H1 (cell line): Measurements from ENCODE around the gene ROR1. TPM values are rescaled to one million over a fixed set of nuclear protein-coding genes. Genes with fewer than 3 reads are reported as not detected.

Experiments
- CTCF ChIA-PET: fragments of 300-600 bp; sonication (Branson Sonifier 250); formaldehyde crosslinking; loops from one replicate; lab custom pipeline; 2021; ENCODE audit not compliant: partially characterized antibody; lab: Charles Lee
- POLR2A ChIA-PET: fragments of 300-600 bp; sonication (Branson Sonifier 250); formaldehyde crosslinking; loops from one replicate; lab custom pipeline; 2021; ENCODE audit warnings: inconsistent platforms; ENCODE audit not compliant: partially characterized antibody; lab: Charles Lee
- DNase-seq, 2 experiments: peaks; one replicate each; pipeline versions ENCODE4 v3.0.0 to v3.0.0-alpha.2; 2010 to 2022; ENCODE audit warnings: low spot score in 2 of 2, low read depth in 1 of 2, mixed read lengths in 1 of 2
- FAIRE-seq: peaks from 2 replicates; lab custom pipeline; 2011; peaks lifted over from hg19 to GRCh38; lab: Jason Lieb, UNC
- H2AFZ ChIP-seq: 2 replicates; pipeline ENCODE4 v1.8.1; 2012; ENCODE audit warnings: low read length, inconsistent platforms
- H2AK5ac ChIP-seq: 2 replicates; pipeline ENCODE4 v1.6.1; 2013; ENCODE audit warnings: low read depth, low read length
- H2BK120ac ChIP-seq: replicated peaks from 2 replicates; pipeline ENCODE3; 2013; ENCODE audit warnings: low read depth, low read length, inconsistent platforms
- H2BK12ac ChIP-seq: 2 replicates; pipeline ENCODE4 v1.6.1; 2013; ENCODE audit warnings: low read depth, low read length
- H2BK15ac ChIP-seq: 2 replicates; pipeline ENCODE4 v1.6.1; 2013; ENCODE audit warnings: low read length
- H2BK20ac ChIP-seq: 2 replicates; pipeline ENCODE4 v1.6.1; 2013; ENCODE audit warnings: low read length
- H2BK5ac ChIP-seq: 2 replicates; pipeline ENCODE4 v1.6.1; 2013; ENCODE audit warnings: low read depth, low read length
- H3K14ac ChIP-seq: 2 replicates; pipeline ENCODE4 v1.6.1; 2013; ENCODE audit warnings: inconsistent platforms; ENCODE audit not compliant: insufficient read length
- H3K18ac ChIP-seq: 2 replicates; pipeline ENCODE4 v1.6.1; 2013; ENCODE audit warnings: low read length; ENCODE audit errors: extremely low read depth
- H3K23ac ChIP-seq: 2 replicates; pipeline ENCODE4 v1.6.1; 2013; ENCODE audit warnings: inconsistent platforms; ENCODE audit not compliant: insufficient read length
- H3K23me2 ChIP-seq: 2 replicates; pipeline ENCODE4 v1.6.1; 2013; ENCODE audit warnings: low read depth, low read length
- H3K27ac ChIP-seq: 2 replicates; pipeline ENCODE4 v1.6.1; 2011; ENCODE audit warnings: low read depth, low read length, inconsistent platforms
- H3K27me3 ChIP-seq, 4 experiments: replicated peaks in 1 of 4; 1 replicate in 1 of 4; 2 replicates in 3 of 4; pipeline versions ENCODE4 v1.6.1 to v1.8.1; 2011 to 2013; ENCODE audit warnings: low read length in 3 of 4, mild to moderate bottlenecking in 3 of 4, inconsistent platforms in 2 of 4, mixed read lengths in 2 of 4, moderate library complexity in 1 of 4; ENCODE audit not compliant: control insufficient read depth in 3 of 4, insufficient read depth in 3 of 4; ENCODE audit errors: extremely low read depth in 1 of 4
- H3K36me3 ChIP-seq, 4 experiments: 2 replicates each; pipeline versions ENCODE4 v1.6.1 to v1.8.1; 2011 to 2013; ENCODE audit warnings: mild to moderate bottlenecking in 4 of 4, low read length in 3 of 4, moderate library complexity in 2 of 4, control low read depth in 1 of 4, inconsistent platforms in 1 of 4; ENCODE audit not compliant: insufficient read depth in 4 of 4, control insufficient read depth in 2 of 4
- H3K4ac ChIP-seq: replicated peaks from 2 replicates; pipeline ENCODE3; 2013; ENCODE audit warnings: low read length, low read depth, mixed read lengths, inconsistent platforms; ENCODE audit not compliant: insufficient read length
- H3K4me1 ChIP-seq, 4 experiments: replicated peaks in 1 of 4; 1 replicate in 1 of 4; 2 replicates in 3 of 4; pipeline versions ENCODE4 v1.6.1 to v1.8.1; 2011 to 2013; ENCODE audit warnings: low read length in 3 of 4, inconsistent platforms in 2 of 4, mixed read lengths in 1 of 4; ENCODE audit not compliant: insufficient read depth in 4 of 4, control insufficient read depth in 3 of 4
- H3K4me2 ChIP-seq, 2 experiments: 2 replicates each; pipeline versions ENCODE4 v1.6.1 to v1.8.1; 2011 to 2013; ENCODE audit warnings: low read depth in 2 of 2, low read length in 2 of 2, control low read depth in 1 of 2, inconsistent platforms in 1 of 2, mild to moderate bottlenecking in 1 of 2; ENCODE audit not compliant: insufficient read depth in 1 of 2
- H3K4me3 ChIP-seq, 4 experiments: fragments of 200-600, 300-600 bp in 1 of 4; sonication (generic), shearing (Covaris generic), sonication (Bioruptor Twin) in 1 of 4; 2 replicates each; pipeline versions ENCODE4 v1.5.1 to v1.8.1; 2011 to 2016; ENCODE audit warnings: low read length in 4 of 4, low read depth in 3 of 4, control low read depth in 2 of 4, inconsistent platforms in 2 of 4, mild to moderate bottlenecking in 2 of 4, mixed read lengths in 1 of 4, moderate library complexity in 1 of 4; ENCODE audit not compliant: insufficient read depth in 2 of 4; ENCODE audit errors: extremely low read depth in 1 of 4
- H3K56ac ChIP-seq: replicated peaks from 2 replicates; pipeline ENCODE3; 2013; ENCODE audit warnings: low read depth, mild to moderate bottlenecking, mixed read lengths, low read length, inconsistent platforms; ENCODE audit not compliant: insufficient read length
- H3K79me1 ChIP-seq: 2 replicates; pipeline ENCODE4 v1.6.1; 2013; ENCODE audit warnings: low read depth, low read length, control low read depth
- H3K79me2 ChIP-seq, 2 experiments: 2 replicates each; pipeline versions ENCODE4 v1.6.1 to v1.8.1; 2012 to 2013; ENCODE audit warnings: low read length in 2 of 2, mild to moderate bottlenecking in 2 of 2, inconsistent platforms in 1 of 2; ENCODE audit not compliant: insufficient read depth in 2 of 2, control insufficient read depth in 1 of 2
- H3K9ac ChIP-seq, 4 experiments: replicated peaks in 1 of 4; 1 replicate in 1 of 4; 2 replicates in 3 of 4; pipeline versions ENCODE4 v1.6.1 to v1.8.1; 2011 to 2013; ENCODE audit warnings: low read depth in 3 of 4, low read length in 3 of 4, control low read depth in 2 of 4, mild to moderate bottlenecking in 2 of 4, moderate library complexity in 2 of 4, inconsistent platforms in 1 of 4; ENCODE audit errors: extremely low read depth in 1 of 4
- H3K9me3 ChIP-seq, 2 experiments: 2 replicates each; pipeline versions ENCODE4 v1.6.1 to v1.8.1; 2012 to 2013; ENCODE audit warnings: mild to moderate bottlenecking in 2 of 2, moderate library complexity in 2 of 2, control low read depth in 1 of 2, inconsistent platforms in 1 of 2, low read depth in 1 of 2, low read length in 1 of 2, mixed read lengths in 1 of 2; ENCODE audit not compliant: insufficient read depth in 2 of 2
- H4K20me1 ChIP-seq, 2 experiments: replicated peaks in 1 of 2; 2 replicates each; pipeline versions ENCODE3 to v1.8.1; 2011 to 2013; ENCODE audit warnings: inconsistent platforms in 2 of 2, low read length in 2 of 2, mild to moderate bottlenecking in 1 of 2; ENCODE audit not compliant: insufficient read depth in 2 of 2, control insufficient read depth in 1 of 2
- H4K5ac ChIP-seq: 2 replicates; pipeline ENCODE4 v1.6.1; 2013; ENCODE audit warnings: low read length, low read depth, mixed read lengths, inconsistent platforms; ENCODE audit not compliant: insufficient read length
- H4K8ac ChIP-seq: 2 replicates; pipeline ENCODE4 v1.8.0; 2013; ENCODE audit warnings: mild to moderate bottlenecking, moderate library complexity, low read length, inconsistent platforms; ENCODE audit not compliant: insufficient read depth; ENCODE audit errors: extremely low read depth
- H4K91ac ChIP-seq: replicated peaks from 2 replicates; pipeline ENCODE3; 2013; ENCODE audit warnings: low read length, mixed read lengths, inconsistent platforms; ENCODE audit not compliant: insufficient read length
- CHD2 ChIP-seq: IDR thresholded peaks from 2 replicates; pipeline ENCODE4 v1.6.1; 2012; ENCODE audit warnings: low read length, improper control_type of control experiment
- WGBS, 2 experiments: shearing (Covaris generic) in 1 of 2; methylation state at CpG; one replicate each; pipeline versions ENCODE4 v1.1.6 to v1.1.7; 2013 to 2015; ENCODE audit warnings: low lambda C conversion rate in 2 of 2, mixed read lengths in 2 of 2, inconsistent platforms in 1 of 2, low coverage in 1 of 2, missing lambda C conversion rate in 1 of 2; ENCODE audit not compliant: insufficient replicate concordance in 2 of 2, insufficient coverage in 1 of 2, insufficient read length in 1 of 2; ENCODE audit errors: extremely low coverage in 1 of 2, missing lambda C conversion rate in 1 of 2; 5-methylcytosine and 5-hydroxymethylcytosine counted together
- polyA plus RNA-seq, 7 experiments: library from polyadenylated mRNA; depleted of rRNA in 3 of 7; stranded (reverse) in 5 of 7; unstranded in 2 of 7; fragments of >200 nt in 5 of 7; fragments of 200-250 nt in 2 of 7; gene quantifications; 1 replicate in 5 of 7; 2 replicates in 1 of 7; 4 replicates in 1 of 7; pipeline versions ENCODE4 v1.2.1 to v1.2.3, GENCODE V29; 2011 to 2013; ENCODE audit warnings: missing spikeins in 2 of 7, mixed read lengths in 2 of 7
- total RNA-seq: library from RNA; stranded (reverse); fragmentation: NEBNext Ultra II Directional; extraction: Animal tissue kit (Norgen Biotek cat#: 25700); gene quantifications from 2 replicates; pipeline ENCODE4 v1.2.1, GENCODE V29; 2021

The ROR1 gene
- total and polyA plus RNA-seq, 2 of the 8 experiments (the other 6 are each of a cell fraction or from before 2014, with no cell fraction given) = 33.6 to 73.6 TPM

DNA sequence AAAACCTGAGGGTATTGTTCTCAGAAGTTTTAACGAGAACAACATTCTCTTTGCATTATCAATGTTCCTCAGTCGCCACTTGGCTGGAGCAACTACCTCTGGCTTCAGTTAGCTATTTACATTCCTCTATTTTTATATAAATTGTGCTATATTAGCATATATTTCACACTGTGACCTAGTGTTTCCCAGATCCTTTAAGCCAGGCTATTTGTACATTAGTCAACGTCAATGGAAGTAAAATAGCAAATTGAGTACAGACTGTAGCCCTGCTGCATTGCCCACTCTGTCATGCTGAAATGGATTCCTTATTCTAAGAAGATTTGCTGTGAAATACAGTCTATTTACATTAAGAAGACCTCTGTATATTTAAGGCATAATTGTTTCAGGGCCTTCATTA, 213.8 kb downstream of the ROR1 start:
- 84% methylated on average over 3 of the region's 3 CpGs; no CpG with 5 or more reads in 1 of the 2 experiments for WGBS, 2 experiments
- CTCF ChIA-PET = interaction anchor here (0.6 to 1.1 kb wide), 2 partner anchors 121 to 150 kb away, joined by 4 read pairs; no protein-coding TSS in a partner anchor

More for the DNA sequence above, 213.8 kb downstream of the ROR1 start:
- no peaks in the 10 kb centered on the region for H3K23me2 ChIP-seq
- 0 out of 7 replicates have a peak, but pooled peaks cover 0 to 3% (median 0%) of the 10 kb centered on the region in 4 experiments for H3K4me1 ChIP-seq
- no peak overlapping the region for H3K14ac ChIP-seq
- no peak overlapping the region for H2BK5ac ChIP-seq
- H3K9me3 ChIP-seq = no peaks in the 10 kb centered on the region
- H3K79me1 ChIP-seq = no peaks in the 10 kb centered on the region; the same call in 1 of the 2 replicates
- H3K23ac ChIP-seq = no peak overlapping the region
- H3K56ac ChIP-seq = no peak overlapping the region
- H4K20me1 ChIP-seq = peaks cover 1 to 4% of the 10 kb centered on the region in 2 experiments
- no peak overlapping the region for H3K27ac ChIP-seq
- H2BK15ac ChIP-seq = no peak overlapping the region
- H2AFZ ChIP-seq = no peak overlapping the region
- H3K27me3 ChIP-seq = no peaks in the 10 kb centered on the region
- H3K4me3 ChIP-seq = no peak overlapping the region
- H2AK5ac ChIP-seq = no peak overlapping the region
- no peak overlapping the region for H2BK120ac ChIP-seq
- no peak overlapping the region for H3K18ac ChIP-seq
- H4K5ac ChIP-seq = no peak overlapping the region
- no peaks in the 10 kb centered on the region for H3K36me3 ChIP-seq
- no peak overlapping the region for H2BK20ac ChIP-seq
- no peak for FAIRE-seq
- POLR2A ChIA-PET = interaction anchor here (1.4 kb wide), 1 partner anchor 12 kb away, joined by 5 read pairs; no protein-coding TSS in a partner anchor
- H3K4ac ChIP-seq = no peak overlapping the region
- no peak for TF ChIP-seq CHD2
- TF ChIP-seq, all 59 proteins: peak for 0
- H4K8ac ChIP-seq = no peak overlapping the region
- no peak for DNase-seq
- H3K79me2 ChIP-seq = peaks cover 0 to 84% of the 10 kb centered on the region in 2 experiments; a peak in 3 of 4 replicates
- no peak overlapping the region for H4K91ac ChIP-seq
- H3K9ac ChIP-seq = no peak overlapping the region
- H3K4me2 ChIP-seq = no peak overlapping the region
- H2BK12ac ChIP-seq = no peak overlapping the region
